ENCODE measurements around the gene SRGAP1.

The SRGAP1 gene

GRCh38 chr12:63964301-63964700 is 119.8 kb downstream of the SRGAP1 start:
- Mint-ChIP-seq H3K36me3 (no peaks in the 10 kb centered on the region), H3K4me3 (no peak overlapping the region), H3K27ac (no peak overlapping the region), H3K27me3 (peaks cover 8% of the 10 kb centered on the region), H3K9me3 (ENCODE audit: low read depth) (no peaks in the 10 kb centered on the region), H3K4me1 (ENCODE audit: low read depth) (no peaks in the 10 kb centered on the region)

DNA sequence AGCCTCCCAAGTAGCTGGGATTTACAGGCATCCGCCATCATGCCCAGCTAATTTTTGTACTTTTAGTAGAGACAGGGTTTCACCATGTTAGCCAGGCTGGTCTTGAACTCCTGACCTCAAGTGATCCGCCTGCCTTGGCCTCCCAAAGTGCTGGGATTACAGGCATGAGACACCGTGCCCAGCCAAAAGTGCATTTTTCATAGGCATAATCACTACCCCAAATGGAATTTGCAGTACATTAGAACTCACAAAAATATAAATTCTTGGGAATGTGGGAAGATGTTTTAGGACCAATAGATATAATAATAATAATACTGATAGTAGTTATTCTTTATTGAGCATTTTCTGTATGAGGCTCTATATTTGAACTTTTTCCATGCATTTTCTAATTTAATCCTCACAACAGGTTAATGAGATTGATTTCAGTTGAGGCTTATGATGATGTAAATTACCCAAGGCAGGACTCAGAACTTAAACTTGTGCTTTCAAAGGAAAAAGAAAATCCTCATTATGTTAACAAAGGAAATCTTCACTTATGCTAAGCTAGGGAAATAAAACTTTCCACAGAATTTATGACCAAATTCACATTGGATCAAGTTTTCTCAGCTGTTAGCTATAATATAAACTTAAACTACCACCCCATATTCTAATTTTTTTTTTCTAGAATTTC is 121.6 kb downstream of the SRGAP1 start:
- H3K9me3 Mint-ChIP-seq (ENCODE audit: low read depth), result no peaks in the 10 kb centered on the region
- peaks cover 8% of the 10 kb centered on the region for H3K27me3 Mint-ChIP-seq
- H3K4me3 Mint-ChIP-seq, result no peak overlapping the region
- H3K27ac Mint-ChIP-seq, result no peak overlapping the region
- no peaks in the 10 kb centered on the region for H3K36me3 Mint-ChIP-seq
- no peaks in the 10 kb centered on the region for H3K4me1 Mint-ChIP-seq (ENCODE audit: low read depth)

- no peak overlapping the region for H3K4me3 Mint-ChIP-seq
- H3K4me1 Mint-ChIP-seq (ENCODE audit: low read depth), result no peaks in the 10 kb centered on the region
- no peaks in the 10 kb centered on the region for H3K36me3 Mint-ChIP-seq
- H3K27me3 Mint-ChIP-seq, result peaks cover 8% of the 10 kb centered on the region
- no peak overlapping the region for H3K27ac Mint-ChIP-seq
- H3K9me3 Mint-ChIP-seq (ENCODE audit: low read depth), result no peaks in the 10 kb centered on the region
Observed at GRCh38 chr12:63966606-63966975, 122.1 kb downstream of the SRGAP1 start.

- H3K4me1 Mint-ChIP-seq (ENCODE audit: low read depth), result no peaks in the 10 kb centered on the region
- H3K27ac Mint-ChIP-seq, result no peak overlapping the region
- H3K27me3 Mint-ChIP-seq, result peaks cover 8% of the 10 kb centered on the region
- no peak overlapping the region for H3K4me3 Mint-ChIP-seq
- H3K9me3 Mint-ChIP-seq (ENCODE audit: low read depth), result no peaks in the 10 kb centered on the region
- H3K36me3 Mint-ChIP-seq, result no peaks in the 10 kb centered on the region
Observed at GRCh38 chr12:63967358-63968145, 123.1 kb downstream of the SRGAP1 start.

DNA sequence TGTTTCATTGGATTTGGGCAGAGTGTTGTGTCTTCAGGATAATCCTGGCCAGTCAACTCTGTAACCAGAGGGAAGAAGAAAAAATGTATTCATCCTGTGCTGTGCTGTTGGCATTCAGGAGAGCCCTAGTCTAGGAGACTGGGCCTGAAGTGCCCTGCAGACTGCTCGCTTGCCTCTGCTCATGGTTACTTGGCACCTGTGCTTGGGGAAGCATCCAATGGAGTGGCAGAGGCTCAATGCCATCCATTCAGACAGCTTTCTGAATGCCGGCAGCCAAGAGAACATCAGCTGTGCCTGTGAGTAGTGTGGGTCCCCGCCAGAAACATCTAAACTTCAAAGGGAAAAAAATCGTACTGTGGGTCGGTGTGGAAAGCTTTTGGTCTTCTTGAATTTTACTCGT is 124.2 kb downstream of the SRGAP1 start:
- Mint-ChIP-seq H3K9me3 (ENCODE audit: low read depth) (no peaks in the 10 kb centered on the region), H3K27ac (no peak overlapping the region)

GRCh38 chr12:63976902-63977395 is 132.4 kb downstream of the SRGAP1 start:
- Mint-ChIP-seq H3K36me3 (no peaks in the 10 kb centered on the region), H3K4me3 (no peak overlapping the region), H3K4me1 (ENCODE audit: low read depth) (no peaks in the 10 kb centered on the region), H3K27ac (no peak overlapping the region), H3K9me3 (ENCODE audit: low read depth) (no peaks in the 10 kb centered on the region), H3K27me3 (peaks cover 3% of the 10 kb centered on the region)

More for the DNA sequence above, 124.2 kb downstream of the SRGAP1 start:
- H3K4me1 Mint-ChIP-seq (ENCODE audit: low read depth), result no peaks in the 10 kb centered on the region
- H3K36me3 Mint-ChIP-seq, result no peaks in the 10 kb centered on the region
- H3K27me3 Mint-ChIP-seq, result peaks cover 8% of the 10 kb centered on the region
- H3K4me3 Mint-ChIP-seq, result no peak overlapping the region

GRCh38 chr12:63977441-63977840 is 132.9 kb downstream of the SRGAP1 start:
- H3K27ac Mint-ChIP-seq, result no peak overlapping the region
- peaks cover 5% of the 10 kb centered on the region for H3K27me3 Mint-ChIP-seq
- no peaks in the 10 kb centered on the region for H3K9me3 Mint-ChIP-seq (ENCODE audit: low read depth)
- no peaks in the 10 kb centered on the region for H3K4me1 Mint-ChIP-seq (ENCODE audit: low read depth)
- H3K36me3 Mint-ChIP-seq, result no peaks in the 10 kb centered on the region
- no peak overlapping the region for H3K4me3 Mint-ChIP-seq

GRCh38 chr12:63978519-63978918 is 134.0 kb downstream of the SRGAP1 start:
- Mint-ChIP-seq H3K27ac (no peak overlapping the region), H3K27me3 (peaks cover 6% of the 10 kb centered on the region), H3K36me3 (no peaks in the 10 kb centered on the region), H3K4me3 (no peak overlapping the region), H3K9me3 (ENCODE audit: low read depth) (no peaks in the 10 kb centered on the region), H3K4me1 (ENCODE audit: low read depth) (no peaks in the 10 kb centered on the region)

GRCh38 chr12:63980211-63980610 is 135.7 kb downstream of the SRGAP1 start:
- H3K9me3 Mint-ChIP-seq (ENCODE audit: low read depth), result no peaks in the 10 kb centered on the region
- H3K4me3 Mint-ChIP-seq, result no peak overlapping the region

GRCh38 chr12:63981343-63981742 is 136.8 kb downstream of the SRGAP1 start:
- Mint-ChIP-seq H3K4me3 (no peak overlapping the region), H3K27ac (no peak overlapping the region), H3K9me3 (ENCODE audit: low read depth) (no peaks in the 10 kb centered on the region), H3K36me3 (no peaks in the 10 kb centered on the region), H3K27me3 (peaks cover 6% of the 10 kb centered on the region), H3K4me1 (ENCODE audit: low read depth) (no peaks in the 10 kb centered on the region)

More at GRCh38 chr12:63980211-63980610, 135.7 kb downstream of the SRGAP1 start:
- Mint-ChIP-seq H3K36me3 (no peaks in the 10 kb centered on the region), H3K27me3 (peaks cover 6% of the 10 kb centered on the region), H3K4me1 (ENCODE audit: low read depth) (no peaks in the 10 kb centered on the region), H3K27ac (no peak overlapping the region)

DNA sequence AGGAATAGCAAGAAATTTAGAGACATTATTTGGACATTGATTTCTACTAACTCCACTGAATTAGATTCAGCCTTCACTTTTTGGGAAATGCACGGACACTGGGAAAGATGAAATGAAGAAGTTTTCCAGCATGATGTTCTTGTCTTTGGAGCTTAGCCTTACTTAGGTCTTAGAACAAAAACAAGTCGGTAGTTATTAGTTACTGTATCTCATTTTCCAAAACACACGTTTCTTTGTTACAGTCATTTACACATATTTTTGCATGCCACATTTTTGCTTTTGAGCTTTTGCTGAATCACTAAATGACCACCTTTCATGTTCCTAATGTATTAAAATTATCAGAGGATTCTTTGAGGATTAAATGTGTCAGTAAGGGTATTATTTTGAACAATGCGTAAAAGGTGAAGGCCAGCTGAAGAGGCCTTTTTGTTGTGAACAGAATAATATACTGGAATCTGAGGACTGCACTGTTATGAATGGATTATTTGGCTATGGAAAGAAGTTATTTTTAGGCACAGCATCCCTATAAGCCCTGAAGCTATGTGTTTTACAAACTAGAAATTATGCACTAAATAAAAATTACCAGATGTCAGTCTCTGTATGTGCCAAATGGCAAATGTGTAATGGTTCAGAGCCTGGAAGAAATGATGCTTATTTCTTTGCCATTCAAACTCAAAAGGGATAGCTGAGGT is 138.2 kb downstream of the SRGAP1 start:
- H3K36me3 Mint-ChIP-seq, result no peaks in the 10 kb centered on the region
- peaks cover 6% of the 10 kb centered on the region for H3K27me3 Mint-ChIP-seq
- H3K9me3 Mint-ChIP-seq (ENCODE audit: low read depth), result no peaks in the 10 kb centered on the region

GRCh38 chr12:63985456-63985855 is 141.0 kb downstream of the SRGAP1 start:
- H3K4me1 Mint-ChIP-seq (ENCODE audit: low read depth), result no peaks in the 10 kb centered on the region
- H3K9me3 Mint-ChIP-seq (ENCODE audit: low read depth), result no peaks in the 10 kb centered on the region
- H3K27me3 Mint-ChIP-seq, result peaks cover 8% of the 10 kb centered on the region
- H3K27ac Mint-ChIP-seq, result no peak overlapping the region
- H3K36me3 Mint-ChIP-seq, result no peaks in the 10 kb centered on the region
- no peak overlapping the region for H3K4me3 Mint-ChIP-seq

More for the DNA sequence above, 138.2 kb downstream of the SRGAP1 start:
- Mint-ChIP-seq H3K4me1 (ENCODE audit: low read depth) (no peaks in the 10 kb centered on the region), H3K27ac (no peak overlapping the region), H3K4me3 (no peak overlapping the region)

GRCh38 chr12:63985945-63986344 is 141.4 kb downstream of the SRGAP1 start:
- H3K9me3 Mint-ChIP-seq (ENCODE audit: low read depth), result no peaks in the 10 kb centered on the region
- no peaks in the 10 kb centered on the region for H3K4me1 Mint-ChIP-seq (ENCODE audit: low read depth)
- peaks cover 8% of the 10 kb centered on the region for H3K27me3 Mint-ChIP-seq
- H3K36me3 Mint-ChIP-seq, result no peaks in the 10 kb centered on the region
- H3K4me3 Mint-ChIP-seq, result no peak overlapping the region
- H3K27ac Mint-ChIP-seq, result no peak overlapping the region

- Mint-ChIP-seq H3K9me3 (ENCODE audit: low read depth) (no peaks in the 10 kb centered on the region), H3K36me3 (no peaks in the 10 kb centered on the region), H3K4me1 (ENCODE audit: low read depth) (no peaks in the 10 kb centered on the region), H3K4me3 (no peak overlapping the region), H3K27me3 (peaks cover 9% of the 10 kb centered on the region), H3K27ac (no peak overlapping the region)
Observed at GRCh38 chr12:63989301-63989845, 144.9 kb downstream of the SRGAP1 start.

All from activated naive CD8-positive, alpha-beta T cell (primary cell).